Adipocyte (in vitro differentiated cells): Measurements from ENCODE around the gene CHMP3.

Experiments
- DNase-seq: peaks from one replicate; pipeline ENCODE4 v3.0.0-alpha.2; 2015; ENCODE audit warnings: low read depth
- H3K27me3 ChIP-seq: replicated peaks from 2 replicates; pipeline ENCODE4 v1.7.0; 2013; ENCODE audit warnings: mild to moderate bottlenecking, low read length, moderate library complexity; ENCODE audit not compliant: control insufficient read depth, insufficient read depth
- H3K36me3 ChIP-seq: 2 replicates; pipeline ENCODE4 v1.7.0; 2013; ENCODE audit warnings: low read length, mild to moderate bottlenecking, moderate library complexity; ENCODE audit not compliant: control insufficient read depth, insufficient read depth, severe bottlenecking
- H3K4me1 ChIP-seq: 2 replicates; pipeline ENCODE4 v1.7.0; 2013; ENCODE audit warnings: mild to moderate bottlenecking, low read length, moderate library complexity; ENCODE audit not compliant: control insufficient read depth, insufficient read depth
- H3K4me3 ChIP-seq: 2 replicates; pipeline ENCODE4 v1.7.0; 2013; ENCODE audit warnings: mild to moderate bottlenecking, low read length, moderate library complexity
- H3K9ac ChIP-seq: 2 replicates; pipeline ENCODE4 v1.7.0; 2013; ENCODE audit warnings: mild to moderate bottlenecking, low read length, moderate library complexity
- H3K9me3 ChIP-seq: 2 replicates; pipeline ENCODE4 v1.7.0; 2013; ENCODE audit warnings: mild to moderate bottlenecking, low read length, moderate library complexity; ENCODE audit not compliant: control insufficient read depth

Gene CHMP3

GRCh38 chr2:86461042-86461743, 102.0 kb downstream of the CHMP3 start:
- H3K9ac ChIP-seq, result no peak overlapping the region
- H3K27me3 ChIP-seq, result no peaks in the 10 kb centered on the region
- peaks cover 100% of the 10 kb centered on the region for H3K36me3 ChIP-seq
- peaks cover 9% of the 10 kb centered on the region for H3K4me1 ChIP-seq
- H3K4me3 ChIP-seq, result no peak overlapping the region
- no peaks in the 10 kb centered on the region for H3K9me3 ChIP-seq
- no peak for DNase-seq

- Histone ChIP-seq H3K36me3 (peaks cover 87% of the 10 kb centered on the region), H3K4me3 (no peak overlapping the region)
Observed at GRCh38 chr2:86455181-86455580, 108.1 kb downstream of the CHMP3 start.

GRCh38 chr2:86454238-86454637, 109.0 kb downstream of the CHMP3 start:
- H3K9me3 ChIP-seq, result no peaks in the 10 kb centered on the region
- H3K9ac ChIP-seq, result no peak overlapping the region
- peak overlapping the region; percentile 23 for H3K4me3 ChIP-seq
- DNase-seq, result no peak
- H3K27me3 ChIP-seq, result no peaks in the 10 kb centered on the region
- H3K36me3 ChIP-seq, result peaks cover 87% of the 10 kb centered on the region
- peaks cover 21% of the 10 kb centered on the region for H3K4me1 ChIP-seq

More at GRCh38 chr2:86455181-86455580, 108.1 kb downstream of the CHMP3 start:
- H3K4me1 ChIP-seq, result peaks cover 21% of the 10 kb centered on the region
- no peak overlapping the region for H3K9ac ChIP-seq
- H3K27me3 ChIP-seq, result no peaks in the 10 kb centered on the region
- no peaks in the 10 kb centered on the region for H3K9me3 ChIP-seq
- DNase-seq, result no peak

- peaks cover 87% of the 10 kb centered on the region for H3K36me3 ChIP-seq
- no peak overlapping the region for H3K9ac ChIP-seq
- H3K9me3 ChIP-seq, result no peaks in the 10 kb centered on the region
- H3K4me3 ChIP-seq, result peak overlapping the region; percentile 23
- no peaks in the 10 kb centered on the region for H3K27me3 ChIP-seq
- H3K4me1 ChIP-seq, result peaks cover 21% of the 10 kb centered on the region
- DNase-seq, result peak; percentile 97
Observed at GRCh38 chr2:86453836-86454235, 109.4 kb downstream of the CHMP3 start.
